ENCODE measurements around the gene IGSF8.

IGSF8 gene

DNA sequence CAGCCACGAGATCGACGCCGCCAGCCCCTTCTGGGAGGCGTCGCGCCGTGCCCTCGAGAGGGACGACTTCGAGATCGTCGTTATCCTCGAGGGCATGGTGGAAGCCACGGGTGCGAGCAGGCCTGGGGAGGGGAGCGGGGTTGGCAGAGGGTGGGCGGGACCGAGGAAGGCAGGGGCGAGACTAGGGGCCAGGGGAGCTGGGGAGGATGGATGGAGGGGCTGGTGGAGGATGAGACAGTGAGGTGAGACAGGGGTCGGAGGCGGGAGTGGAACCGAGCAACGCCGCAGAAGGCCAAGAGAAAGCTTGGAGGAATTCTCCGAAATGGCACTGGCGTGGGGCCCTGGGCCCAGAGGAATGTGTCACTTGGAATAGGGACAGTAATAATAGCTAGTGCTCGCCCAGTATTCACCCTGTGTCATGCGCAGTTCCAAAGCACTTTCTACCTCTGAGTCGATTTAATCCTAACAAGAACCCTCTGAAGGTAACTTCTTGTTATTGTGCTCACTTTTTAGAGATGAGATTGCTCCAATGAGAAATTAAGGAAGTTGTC is 13.6 kb downstream of the IGSF8 start:
- no peak for DNase-seq

- DNase-seq: no peak
These were observed 14.2 kb downstream of the IGSF8 start for GRCh38 chr1:160083968-160084770.

GRCh38 chr1:160082926-160083325 is 15.5 kb downstream of the IGSF8 start:
- no peak for DNase-seq

DNA sequence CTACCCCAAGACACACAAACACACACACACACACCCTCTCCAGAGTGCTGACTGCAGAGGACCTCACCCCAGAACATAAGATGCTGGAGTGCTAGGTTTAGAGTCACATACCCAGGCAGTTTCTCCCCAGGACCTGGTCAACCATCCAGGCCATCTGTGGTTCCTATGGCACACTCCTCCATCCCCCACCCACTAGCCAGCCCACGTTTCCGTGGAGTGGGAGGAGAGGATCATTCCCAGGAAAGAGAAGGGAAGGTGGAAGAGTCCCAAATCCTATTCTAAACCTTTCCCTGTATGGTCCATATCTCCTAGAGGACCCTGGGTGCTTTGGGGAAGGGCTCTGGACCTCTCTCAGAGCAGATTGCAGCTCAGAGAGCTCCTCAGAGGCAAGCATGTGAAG is 15.9 kb downstream of the IGSF8 start:
- DNase-seq: no peak

DNA sequence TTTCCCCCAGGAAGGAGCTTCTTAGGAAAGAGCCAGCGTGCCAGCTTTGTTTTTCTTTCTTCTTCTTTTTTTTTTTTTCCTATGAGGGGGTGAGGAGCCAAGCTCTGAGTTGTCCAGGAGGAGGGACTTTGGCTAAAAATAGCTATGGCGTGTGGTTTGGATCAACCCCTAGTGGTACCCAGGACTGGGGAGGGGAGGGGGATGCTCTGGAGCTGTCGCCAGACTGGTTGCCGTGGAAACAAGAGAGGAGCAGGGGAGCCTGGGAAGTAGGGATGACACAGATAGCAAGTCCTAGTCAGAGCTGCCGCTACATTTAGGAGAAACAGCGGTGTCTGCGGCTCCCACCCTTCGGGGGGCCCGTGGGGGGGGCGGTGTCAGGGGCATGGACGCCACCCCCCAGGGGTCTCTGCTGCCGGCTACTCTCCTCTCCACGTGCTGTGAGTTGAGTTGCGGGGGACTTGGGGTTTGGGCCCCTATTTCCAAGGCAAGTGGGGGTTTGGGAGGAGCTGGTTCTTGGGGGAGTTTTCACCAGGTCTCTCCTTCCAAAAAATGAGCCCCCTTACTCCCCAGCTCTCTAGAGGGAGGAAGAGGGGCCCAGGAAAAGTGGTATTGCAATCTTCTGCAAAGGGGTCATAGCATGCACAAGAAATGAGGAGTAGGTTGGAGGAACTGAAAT is 17.0 kb downstream of the IGSF8 start, which contains the start of gene KCNJ9:
Gene KCNJ9 (plus strand): TSS at position 278 of the 676 bp plus-strand sequence. CDS start 2,493 bp downstream, outside the sequence.
- DNase-seq: no peak

DNA sequence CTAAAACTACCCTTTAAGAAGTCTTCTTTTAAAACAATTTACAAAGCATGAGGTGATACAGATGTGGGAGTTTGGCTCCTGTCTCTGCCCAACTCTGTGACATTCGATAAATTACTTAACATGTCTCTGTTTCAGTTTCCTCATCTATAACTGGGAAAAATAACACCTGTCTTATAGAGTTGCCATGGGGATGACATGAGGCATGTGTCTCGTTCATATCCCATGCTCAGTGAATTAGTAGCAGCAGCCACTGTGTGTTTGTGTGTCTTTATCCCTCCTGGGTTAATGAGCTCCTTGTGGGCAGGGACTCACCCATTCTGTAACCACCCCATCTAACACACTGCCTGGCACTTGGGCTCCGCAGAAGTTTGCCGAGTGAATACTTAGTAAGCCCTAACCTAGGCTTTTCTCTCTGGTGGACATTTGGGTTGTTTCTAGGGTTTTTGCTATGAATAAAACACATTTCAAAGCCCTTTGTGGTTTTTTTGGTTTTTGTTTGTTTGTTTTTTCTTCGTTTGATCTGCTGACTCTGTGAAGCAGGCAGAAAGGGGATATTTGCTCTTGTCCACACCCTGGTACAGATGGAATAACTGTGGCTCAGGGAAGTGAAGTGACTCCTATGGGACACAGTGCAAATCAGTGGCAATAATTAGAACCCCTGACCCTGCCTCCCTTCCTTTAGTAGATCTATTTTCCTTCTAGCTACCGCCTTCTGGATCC is 17.9 kb downstream of the IGSF8 start:
- DNase-seq: no peak

DNA sequence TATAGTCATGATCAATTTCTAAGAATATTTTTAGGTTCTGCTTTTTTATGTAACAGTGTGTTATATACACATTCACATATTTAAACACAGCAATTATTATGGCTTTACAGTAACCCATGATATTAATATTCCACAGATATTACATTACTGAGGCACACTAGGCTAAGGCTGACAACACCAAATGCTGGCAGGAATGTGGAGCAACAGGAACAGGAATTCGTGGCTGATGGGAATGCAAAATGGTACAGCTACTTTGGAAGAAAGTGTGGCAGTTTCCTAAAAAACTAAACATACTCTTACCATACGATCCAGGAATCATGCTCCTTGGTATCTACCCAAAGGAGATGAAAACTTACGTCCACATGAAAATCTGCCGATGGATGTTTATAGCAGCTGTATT is 19.0 kb downstream of the IGSF8 start:
- DNase-seq: no peak

DNA sequence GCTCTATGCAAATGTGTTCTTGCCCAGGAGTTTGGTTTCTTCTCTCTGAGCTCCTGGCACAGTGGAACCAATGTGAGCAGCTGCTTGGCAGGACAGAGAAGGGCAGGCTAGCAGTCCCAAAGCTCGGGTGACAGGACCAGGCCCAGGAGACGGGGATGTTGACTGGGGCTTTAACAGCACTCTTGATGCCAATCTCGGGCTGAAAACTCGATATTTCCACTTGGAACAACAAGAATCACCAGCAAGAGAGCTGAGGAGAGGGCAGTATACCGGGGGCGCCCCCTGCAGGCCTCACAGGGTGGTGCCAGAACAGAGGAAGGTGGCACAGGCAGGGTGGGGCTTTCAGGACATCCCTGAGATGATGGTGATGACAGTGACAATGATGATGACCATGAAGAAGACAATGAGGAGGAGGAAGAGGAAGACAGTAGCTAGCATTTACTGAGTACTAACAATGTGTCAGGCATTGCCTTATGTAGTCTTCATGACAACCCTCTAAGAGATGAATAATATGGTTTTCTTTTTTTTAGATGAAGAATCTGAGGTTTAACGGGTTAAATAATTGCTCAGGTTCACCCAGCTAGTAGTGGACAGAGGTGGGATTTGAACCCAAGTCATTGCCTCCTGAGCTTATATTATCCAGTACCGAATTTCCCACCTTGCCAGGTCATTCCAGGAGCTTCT is 19.8 kb downstream of the IGSF8 start:
- no peak for DNase-seq

- DNase-seq: no peak
These were observed 20.9 kb downstream of the IGSF8 start for GRCh38 chr1:160077486-160077885.

GRCh38 chr1:160076295-160076694 is 22.1 kb downstream of the IGSF8 start:
- DNase-seq: no peak

GRCh38 chr1:160075836-160076235 is 22.6 kb downstream of the IGSF8 start:
- DNase-seq: no peak

- no peak for DNase-seq
These were observed 23.6 kb downstream of the IGSF8 start for GRCh38 chr1:160074865-160075264.

DNA sequence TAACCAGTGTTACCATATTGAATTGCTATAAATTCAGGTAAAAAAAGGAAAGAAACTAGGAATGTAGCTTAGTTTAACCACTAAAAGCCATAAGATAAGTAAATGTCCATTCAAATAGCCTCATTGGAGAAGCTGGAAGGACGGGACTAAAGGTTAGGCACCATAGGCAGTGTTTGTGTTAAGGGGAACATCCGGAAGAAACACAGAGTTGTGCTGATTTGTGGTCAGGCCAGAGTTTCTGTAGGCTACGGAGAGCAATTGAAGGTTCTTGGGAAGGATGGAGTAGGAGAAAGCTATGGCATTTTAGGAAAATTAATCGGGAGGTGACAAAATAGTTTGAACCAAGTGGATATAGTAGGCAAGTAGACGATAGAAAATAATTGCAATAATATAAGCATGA is 27.1 kb downstream of the IGSF8 start:
- DNase-seq: no peak

GRCh38 chr1:160070243-160071163 is 27.9 kb downstream of the IGSF8 start:
- DNase-seq: no peak

- no peak for DNase-seq
These were observed 28.8 kb downstream of the IGSF8 start, which contains the start of gene KCNJ10 for GRCh38 chr1:160069460-160070231. Gene KCNJ10, minus strand, starts transcription at chr1:160070160. Its CDS starts 27,628 bp downstream, at chr1:160042532.

DNA sequence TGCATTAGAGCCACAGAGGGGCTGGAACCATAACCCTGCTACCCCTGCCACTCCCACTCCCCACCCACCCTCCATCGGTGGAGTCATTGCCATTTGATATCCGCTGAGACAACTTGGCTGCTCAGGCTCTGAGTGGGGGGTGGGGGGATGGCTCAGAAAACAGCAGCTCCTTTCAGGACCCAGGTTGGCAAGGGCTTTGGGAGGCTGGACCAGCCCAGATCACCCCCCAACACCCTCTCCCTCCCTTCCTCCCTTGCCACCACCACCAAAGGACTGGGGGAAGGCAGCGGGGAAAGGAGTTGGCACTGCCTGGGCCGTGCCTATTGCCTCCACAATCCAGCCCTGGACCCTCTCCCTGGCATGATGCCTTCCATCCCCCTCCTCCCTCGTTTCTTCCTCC is 30.2 kb downstream of the IGSF8 start:
- DNase-seq: no peak

DNA sequence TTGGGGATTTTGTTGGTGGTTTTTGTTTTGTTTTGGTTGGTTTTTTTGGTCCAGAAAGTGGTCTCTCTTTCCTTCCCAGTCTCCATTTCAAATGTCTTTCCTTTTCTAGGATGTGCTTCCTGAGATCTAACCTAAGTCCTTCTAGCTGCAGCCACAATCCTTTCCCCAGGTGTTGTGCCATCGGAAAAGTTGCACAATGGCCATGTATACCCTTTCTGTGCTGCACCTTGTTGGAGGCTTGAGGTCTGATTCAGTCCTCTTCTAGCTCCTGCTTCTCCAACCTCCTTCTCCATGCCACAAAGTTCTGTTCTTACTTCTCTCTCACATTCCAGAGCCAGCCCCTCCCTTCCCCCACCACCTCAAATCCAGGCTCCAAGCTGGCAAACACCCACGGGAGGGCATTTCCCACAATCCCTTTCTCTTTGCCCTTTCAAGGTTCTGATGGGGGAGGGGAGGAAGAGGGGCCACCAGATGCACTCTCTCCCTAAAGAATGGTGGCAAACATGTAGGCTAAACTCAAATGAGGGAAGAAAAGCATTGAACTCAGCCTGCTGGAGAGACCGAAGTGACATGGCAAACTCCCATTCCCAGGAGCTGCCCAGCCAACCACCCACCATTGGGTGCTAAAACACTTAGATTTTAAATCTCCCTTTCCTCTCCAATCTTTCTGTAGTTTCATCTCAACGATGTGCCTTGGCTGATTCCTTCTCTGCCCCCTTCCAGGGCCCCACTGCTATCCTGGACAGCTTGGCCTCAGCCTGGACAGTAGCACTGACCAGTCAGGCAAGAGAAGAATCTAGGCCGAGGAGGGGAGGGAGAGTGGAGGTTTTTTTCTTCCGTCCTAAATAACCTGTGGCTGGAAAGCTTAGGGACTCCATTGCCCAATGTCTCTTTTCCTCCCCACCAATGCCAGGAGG is 31.3 kb downstream of the IGSF8 start:
- no peak for DNase-seq

DNA sequence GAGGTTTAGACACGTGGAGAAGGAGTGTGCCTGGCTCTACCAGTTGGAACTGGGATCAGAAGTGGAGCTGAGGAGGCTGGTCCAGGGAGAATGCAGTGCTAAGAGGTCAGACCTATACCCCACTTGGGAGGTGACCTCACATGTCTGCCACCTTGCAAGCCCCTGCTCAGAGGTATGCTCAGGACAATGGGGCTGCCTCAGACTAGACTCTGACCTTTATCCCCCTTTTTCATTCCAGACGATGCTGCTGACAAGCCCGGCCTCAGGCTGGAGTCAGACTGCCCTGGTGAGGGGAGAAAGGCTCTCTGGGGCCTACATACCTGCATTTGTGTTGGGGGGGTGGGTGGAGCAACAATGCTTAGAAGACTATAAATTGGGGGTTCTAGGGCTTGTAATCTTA is 33.7 kb downstream of the IGSF8 start:
- no peak for DNase-seq

- no peak for DNase-seq
These were observed 34.3 kb downstream of the IGSF8 start for GRCh38 chr1:160064164-160064563.

DNA sequence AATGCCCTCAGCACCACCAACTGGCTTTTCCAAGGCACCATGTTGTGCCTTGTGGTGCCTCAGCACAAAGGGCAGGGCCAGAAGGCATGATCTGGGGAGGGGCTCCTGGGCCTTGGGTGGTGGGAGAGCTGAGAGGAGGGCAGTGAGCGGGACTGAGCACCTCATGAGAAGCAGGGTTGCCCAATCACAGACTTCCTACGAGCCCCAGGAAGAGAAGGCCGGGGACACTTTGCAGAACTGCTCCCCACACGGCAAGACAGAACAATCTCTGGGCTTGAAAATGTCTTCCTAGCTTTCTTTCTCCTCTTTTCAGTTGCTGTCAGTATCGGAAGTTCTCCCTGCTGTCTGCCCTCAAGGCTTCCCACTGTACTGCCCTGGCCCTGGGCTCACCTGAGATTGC is 35.2 kb downstream of the IGSF8 start:
- no peak for DNase-seq

All from KG1 (cell line).